Measurements from ENCODE around the gene IGIP. TPM values are rescaled to one million over a fixed set of nuclear protein-coding genes. Genes with fewer than 3 reads are reported as not detected.

Gene IGIP
- total RNA-seq, 1 donor from 2014 or later = 16.7 TPM

Other genes with a start within 250 kb of the IGIP start
- 5.2 TPM for gene NRG2, start 82.6 kb upstream of the IGIP start, total RNA-seq
- gene PURA, start 11.8 kb upstream of the IGIP start, total RNA-seq = 29.7 TPM
- gene CYSTM1, start 49.3 kb downstream of the IGIP start, total RNA-seq = 51.6 TPM
- 94.8 TPM for gene PFDN1, start 177.2 kb downstream of the IGIP start, total RNA-seq
- 16.2 TPM for gene HBEGF, start 220.7 kb downstream of the IGIP start, total RNA-seq
- gene SLC4A9, start 234.3 kb downstream of the IGIP start, total RNA-seq = 0.25 TPM